ENCODE measurements around the gene UBE2D1. TPM values are rescaled to one million over a fixed set of nuclear protein-coding genes. Genes with fewer than 3 reads are reported as not detected.

UBE2D1 gene
- total RNA-seq, 6 experiments from 2014 or later, result 8.1 to 11.3 (median 10.1) TPM

DNA sequence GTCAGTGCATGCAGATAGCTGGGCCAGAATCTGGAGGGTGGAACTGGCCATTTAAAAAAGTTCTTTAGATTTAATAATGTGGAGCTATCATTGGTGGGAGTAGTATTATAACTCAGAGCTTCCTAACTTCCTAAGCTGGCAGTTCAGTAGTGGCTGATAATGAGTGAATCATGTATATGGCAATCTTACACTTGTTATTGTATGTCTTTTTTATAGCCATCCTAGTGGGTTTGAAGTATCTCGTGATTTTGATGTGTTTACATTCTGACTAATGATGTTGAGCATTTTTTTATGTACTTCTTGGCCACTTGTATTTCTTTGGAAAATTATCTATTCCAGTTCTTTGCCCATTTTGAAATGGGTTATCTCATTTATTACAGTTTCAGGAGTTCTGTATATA, 65.8 kb downstream of the UBE2D1 start:
- H3K27ac Mint-ChIP-seq, result no peak overlapping the region
- H3K4me1 Mint-ChIP-seq (ENCODE audit: low read depth), result peaks cover 28% of the 10 kb centered on the region
- no peaks in the 10 kb centered on the region for H3K9me3 Mint-ChIP-seq
- H3K27me3 Mint-ChIP-seq (ENCODE audit: insufficient read depth), result no peaks in the 10 kb centered on the region
- TF ChIP-seq, protein P1, sequence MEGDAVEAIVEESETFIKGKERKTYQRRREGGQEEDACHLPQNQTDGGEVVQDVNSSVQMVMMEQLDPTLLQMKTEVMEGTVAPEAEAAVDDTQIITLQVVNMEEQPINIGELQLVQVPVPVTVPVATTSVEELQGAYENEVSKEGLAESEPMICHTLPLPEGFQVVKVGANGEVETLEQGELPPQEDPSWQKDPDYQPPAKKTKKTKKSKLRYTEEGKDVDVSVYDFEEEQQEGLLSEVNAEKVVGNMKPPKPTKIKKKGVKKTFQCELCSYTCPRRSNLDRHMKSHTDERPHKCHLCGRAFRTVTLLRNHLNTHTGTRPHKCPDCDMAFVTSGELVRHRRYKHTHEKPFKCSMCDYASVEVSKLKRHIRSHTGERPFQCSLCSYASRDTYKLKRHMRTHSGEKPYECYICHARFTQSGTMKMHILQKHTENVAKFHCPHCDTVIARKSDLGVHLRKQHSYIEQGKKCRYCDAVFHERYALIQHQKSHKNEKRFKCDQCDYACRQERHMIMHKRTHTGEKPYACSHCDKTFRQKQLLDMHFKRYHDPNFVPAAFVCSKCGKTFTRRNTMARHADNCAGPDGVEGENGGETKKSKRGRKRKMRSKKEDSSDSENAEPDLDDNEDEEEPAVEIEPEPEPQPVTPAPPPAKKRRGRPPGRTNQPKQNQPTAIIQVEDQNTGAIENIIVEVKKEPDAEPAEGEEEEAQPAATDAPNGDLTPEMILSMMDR (IDR thresholded peaks at IDR 0.05), result no peak
- H3K36me3 Mint-ChIP-seq (ENCODE audit: low read depth), result 0 out of 2 replicates have a peak, but pooled peaks cover 17% of the 10 kb centered on the region
- DNase-seq, result peak; percentile 57
- H3K4me3 Mint-ChIP-seq, result no peak overlapping the region

DNA sequence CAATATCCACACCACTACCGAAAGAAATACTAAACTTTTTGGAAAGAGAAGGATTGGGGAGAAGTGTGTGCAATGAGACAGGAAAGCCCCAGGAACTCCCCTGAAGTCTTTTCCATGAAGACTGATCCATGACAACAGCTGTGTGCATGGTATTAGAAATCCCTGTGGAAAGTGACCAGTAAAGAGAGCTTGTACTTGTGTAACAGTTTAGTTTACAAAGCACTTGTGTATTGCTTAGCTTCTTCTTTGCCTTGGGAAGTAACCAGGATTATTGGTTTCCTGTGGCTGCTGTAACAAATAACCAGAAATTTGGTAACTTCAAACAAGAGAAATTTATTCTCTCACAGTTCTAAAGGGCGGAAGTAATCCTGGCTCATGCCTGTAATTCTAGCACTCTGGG, 69.2 kb downstream of the UBE2D1 start:
- H3K9me3 Mint-ChIP-seq, result no peaks in the 10 kb centered on the region
- DNase-seq, result no peak
- H3K4me3 Mint-ChIP-seq, result no peak overlapping the region
- TF ChIP-seq, protein P1 (IDR thresholded peaks at IDR 0.05), result no peak
- peaks cover 31% of the 10 kb centered on the region for H3K4me1 Mint-ChIP-seq (ENCODE audit: low read depth)
- no peaks in the 10 kb centered on the region for H3K27me3 Mint-ChIP-seq (ENCODE audit: insufficient read depth)
- no peak overlapping the region for H3K27ac Mint-ChIP-seq
- 0 out of 2 replicates have a peak, but pooled peaks cover 8% of the 10 kb centered on the region for H3K36me3 Mint-ChIP-seq (ENCODE audit: low read depth)

DNA sequence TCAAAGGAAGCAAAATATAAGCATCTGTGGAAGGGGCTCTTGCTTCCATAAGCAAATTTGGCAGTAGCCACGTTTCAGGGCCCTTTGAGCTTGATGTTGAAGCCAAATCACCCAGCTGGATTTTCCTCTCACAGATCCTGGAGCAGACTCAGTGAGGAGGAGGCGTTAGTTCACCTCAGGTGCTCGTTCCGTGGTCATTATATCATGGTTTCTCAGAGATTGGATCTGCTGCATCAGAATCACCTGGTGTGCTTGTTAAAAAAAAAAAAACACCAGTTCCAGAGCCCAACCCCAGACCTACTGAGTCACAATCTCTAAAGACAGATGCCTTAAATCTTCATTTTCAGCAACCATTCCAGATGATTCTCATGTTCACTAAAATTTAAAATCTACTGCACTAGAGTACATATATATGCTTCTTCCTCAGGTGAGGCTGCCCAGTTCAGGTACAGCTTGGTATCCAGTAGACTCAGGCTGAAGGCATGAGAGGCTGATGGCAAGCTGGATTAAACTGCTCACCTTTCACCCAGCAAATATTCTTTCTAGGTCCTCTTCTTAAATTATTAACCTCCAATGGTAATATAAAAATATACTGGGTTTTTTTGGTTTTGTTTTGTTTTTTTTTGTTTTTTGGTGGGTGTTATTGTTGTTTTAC, 75.3 kb downstream of the UBE2D1 start:
- H3K4me1 Mint-ChIP-seq (ENCODE audit: low read depth), result peaks cover 41% of the 10 kb centered on the region
- no peaks in the 10 kb centered on the region for H3K27me3 Mint-ChIP-seq (ENCODE audit: insufficient read depth)
- H3K36me3 Mint-ChIP-seq (ENCODE audit: low read depth), result no peaks in the 10 kb centered on the region
- no peaks in the 10 kb centered on the region for H3K9me3 Mint-ChIP-seq
- H3K4me3 Mint-ChIP-seq, result no peak overlapping the region
- TF ChIP-seq, protein P1 (IDR thresholded peaks at IDR 0.05), result no peak
- H3K27ac Mint-ChIP-seq, result no peak overlapping the region
- DNase-seq, result no peak

DNA sequence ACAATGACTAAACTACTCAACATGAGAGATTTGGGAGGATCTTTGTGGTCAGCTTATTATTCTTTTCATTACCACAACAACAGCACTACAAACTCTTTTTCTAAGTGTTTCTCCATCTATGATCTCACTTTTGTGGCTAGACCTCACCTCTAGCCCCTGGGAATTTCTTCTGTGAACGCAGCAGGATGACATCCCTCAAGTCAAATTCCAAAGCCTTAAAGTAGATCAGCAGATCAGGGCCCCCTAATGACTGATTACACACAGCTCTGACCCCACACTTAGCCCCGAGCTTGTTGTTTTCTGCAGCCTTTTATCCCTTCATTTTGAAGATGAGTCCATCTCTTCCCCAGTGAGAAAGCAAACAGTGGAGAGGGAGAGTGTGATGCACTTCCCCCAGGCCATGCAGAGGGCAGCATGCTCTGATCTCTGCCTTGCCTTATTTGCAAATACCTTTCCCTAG, 77.7 kb downstream of the UBE2D1 start:
- Mint-ChIP-seq H3K27ac (peak overlapping the region; percentile 75), H3K9me3 (no peaks in the 10 kb centered on the region), H3K36me3 (ENCODE audit: low read depth) (no peaks in the 10 kb centered on the region), H3K4me1 (ENCODE audit: low read depth) (peaks cover 42% of the 10 kb centered on the region), H3K27me3 (ENCODE audit: insufficient read depth) (no peaks in the 10 kb centered on the region), H3K4me3 (peak overlapping the region; percentile 0; the same call in 1 of the 2 replicates)
- TF ChIP-seq, protein P1 (IDR thresholded peaks at IDR 0.05), result peak; percentile 46; the same call in 1 of the 2 replicates
- peak; percentile 89 for DNase-seq

DNA sequence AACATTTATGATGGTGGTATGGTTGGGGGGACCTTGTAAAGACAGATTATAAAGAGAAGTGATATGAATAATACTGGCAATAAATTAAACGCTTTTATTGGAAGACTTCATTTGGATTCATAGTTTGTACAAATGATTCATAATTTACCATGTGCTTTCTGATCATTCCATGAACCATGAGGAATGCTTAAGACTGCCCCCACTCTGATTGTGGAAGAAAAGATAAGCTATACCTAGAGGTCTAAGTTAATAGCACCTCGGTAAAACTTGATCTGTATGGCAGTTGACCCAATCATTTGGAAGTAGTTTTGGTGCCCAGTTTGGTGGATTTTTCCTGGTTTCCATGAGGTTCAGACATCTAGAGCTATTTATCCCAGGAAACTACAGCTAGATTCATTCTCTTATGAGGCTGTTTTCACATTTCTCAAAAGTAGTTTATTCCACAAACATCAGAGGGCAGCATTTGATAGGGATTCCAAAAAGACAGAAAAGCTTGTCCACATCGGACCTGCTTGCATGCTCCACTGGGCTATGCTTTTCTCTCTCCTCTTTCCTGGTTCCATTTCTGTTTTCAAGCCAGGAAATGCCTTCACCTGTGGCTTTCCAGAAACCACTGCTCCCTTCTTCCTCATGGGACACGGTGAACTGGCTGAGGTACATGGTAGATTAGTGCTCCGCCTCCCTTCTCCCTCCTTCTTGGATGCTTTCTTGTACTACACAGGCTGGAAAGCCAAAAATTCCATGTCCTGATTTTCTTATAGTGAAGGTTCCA, 79.7 kb downstream of the UBE2D1 start:
- DNase-seq, result peak; percentile 84

More for the DNA sequence above, 79.7 kb downstream of the UBE2D1 start:
- H3K4me3 Mint-ChIP-seq, result 0 out of 2 replicates have a peak overlapping the region, but pooled peaks have one; percentile 13
- peaks cover 34% of the 10 kb centered on the region for H3K4me1 Mint-ChIP-seq (ENCODE audit: low read depth)
- peaks cover 12% of the 10 kb centered on the region; the same call in 1 of the 2 replicates for H3K9me3 Mint-ChIP-seq
- no peaks in the 10 kb centered on the region for H3K36me3 Mint-ChIP-seq (ENCODE audit: low read depth)
- H3K27me3 Mint-ChIP-seq (ENCODE audit: insufficient read depth), result no peaks in the 10 kb centered on the region
- TF ChIP-seq, protein P1 (IDR thresholded peaks at IDR 0.05), result peak; percentile 81
- H3K27ac Mint-ChIP-seq, result peak overlapping the region; percentile 62
